ENCODE data around the gene NCBP1. TPM values are rescaled to one million over a fixed set of nuclear protein-coding genes. Genes with fewer than 3 reads are reported as not detected.

The NCBP1 gene
- polyA plus RNA-seq, 3 donors: 45.9 to 50.6 (median 46.3) TPM

DNA sequence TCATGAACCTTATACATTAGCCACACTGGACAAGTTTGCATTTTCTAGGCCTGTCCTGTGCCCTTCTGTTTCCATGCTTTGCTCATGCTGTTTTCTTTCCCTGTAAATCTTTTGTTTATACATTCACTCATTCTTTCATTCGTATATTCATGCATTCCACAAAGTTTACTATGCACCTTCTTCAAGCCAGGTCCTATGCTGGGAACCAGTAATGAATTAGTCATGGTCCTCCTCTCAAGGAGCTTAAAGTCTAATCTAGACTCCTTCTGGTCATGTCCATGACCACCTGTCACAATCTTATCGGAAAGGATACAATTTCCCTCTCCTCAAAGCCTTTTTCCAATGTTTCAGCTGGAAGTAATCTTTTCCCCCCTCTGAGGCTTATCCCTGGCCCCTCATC, 72.6 kb downstream of the NCBP1 start:
- no peak for DNase-seq (ENCODE audit: low read depth in 3 of 3, low spot score in 2 of 3)

GRCh38 chr9:97710356-97711222, 77.0 kb downstream of the NCBP1 start:
- peak; percentile 47 to 56 (median 52) for DNase-seq (ENCODE audit: low read depth in 3 of 3, low spot score in 2 of 3)

DNA sequence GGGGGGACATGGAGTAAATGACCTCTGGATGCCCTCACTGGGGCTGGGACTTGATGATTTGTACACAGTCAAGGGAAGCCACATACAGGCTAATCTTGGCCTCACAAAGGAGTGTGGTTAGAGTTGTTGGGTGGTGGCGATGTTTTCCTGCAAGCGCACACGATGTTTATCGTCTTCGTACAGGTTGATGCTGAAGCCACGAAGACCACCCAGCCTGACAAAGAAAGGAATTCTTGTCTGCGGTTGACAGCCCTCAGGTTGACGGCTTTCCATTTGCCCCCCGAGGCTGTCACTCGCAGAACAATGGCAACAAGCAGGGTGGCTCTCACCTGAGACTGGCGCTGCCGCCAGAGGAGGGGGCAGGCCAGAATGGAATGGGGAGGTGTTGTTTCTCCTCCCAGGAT, 77.6 kb downstream of the NCBP1 start:
- DNase-seq (ENCODE audit: low read depth in 3 of 3, low spot score in 2 of 3): no peak

DNA sequence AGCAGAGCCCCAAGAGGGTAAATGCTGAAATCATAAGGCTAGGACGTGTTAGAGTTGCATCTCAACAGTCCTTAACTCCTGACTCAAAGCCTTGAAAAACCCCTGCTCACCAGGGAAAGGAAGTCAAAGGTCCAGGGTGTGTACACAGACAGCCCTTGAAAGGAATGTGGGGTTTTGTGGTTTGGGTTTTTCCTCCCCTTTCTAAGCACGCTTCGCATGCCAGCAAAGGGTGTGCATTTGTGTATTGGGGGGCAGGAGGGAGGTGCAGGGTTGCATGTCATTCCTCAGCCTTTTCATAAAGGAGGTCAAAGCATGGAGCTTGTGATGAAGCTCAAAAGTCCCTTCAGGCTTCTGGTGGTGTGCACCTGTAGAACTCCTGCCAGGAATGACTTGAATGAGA, 80.8 kb downstream of the NCBP1 start:
- DNase-seq (ENCODE audit: low read depth in 3 of 3, low spot score in 2 of 3): no peak

DNA sequence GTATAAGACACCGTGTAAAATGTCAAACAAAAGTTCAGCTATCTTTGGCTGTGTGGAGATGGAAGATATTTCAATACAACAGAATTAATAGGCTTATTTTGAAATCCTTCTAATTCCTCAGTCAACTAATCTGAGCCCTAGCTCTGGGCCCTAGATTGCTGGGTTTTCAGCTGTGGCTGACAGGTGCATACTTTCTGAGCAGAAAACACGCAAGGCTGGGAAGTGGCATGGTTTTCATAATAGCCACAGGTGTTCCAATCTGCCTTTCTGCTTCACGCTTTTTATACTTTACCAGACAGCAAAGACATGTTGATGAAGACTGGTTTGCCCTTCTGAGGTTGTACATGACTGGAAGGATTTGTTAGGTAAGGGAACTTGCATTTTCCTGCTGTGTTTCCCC, 84.2 kb downstream of the NCBP1 start:
- no peak for DNase-seq (ENCODE audit: low read depth in 3 of 3, low spot score in 2 of 3)

- DNase-seq (ENCODE audit: low read depth in 3 of 3, low spot score in 2 of 3): no peak
Measured at GRCh38 chr9:97721396-97721795, 87.8 kb downstream of the NCBP1 start.

- no peak for DNase-seq (ENCODE audit: low read depth in 3 of 3, low spot score in 2 of 3)
Measured at GRCh38 chr9:97722331-97722730, 88.7 kb downstream of the NCBP1 start.

Other genes with a start within 250 kb of the NCBP1 start
- gene TDRD7, start 221.7 kb upstream of the NCBP1 start, polyA plus RNA-seq (ENCODE audit: insufficient read length in 3 of 3): 1 to 10 TPM; 7.6 to 9.1 (median 8.7) TPM
- gene TMOD1, start 132.2 kb upstream of the NCBP1 start, polyA plus RNA-seq (ENCODE audit: insufficient read length in 3 of 3): 1 to 10 TPM; 2.0 to 3.0 (median 2.1) TPM
- 10 to 100 TPM; 29.0 to 33.1 (median 29.8) TPM for gene TSTD2, start 453 bp upstream of the NCBP1 start, polyA plus RNA-seq (ENCODE audit: insufficient read length in 3 of 3)
- 10 to 100 TPM; 35.0 to 39.2 (median 38.7) TPM for gene XPA, start 63.5 kb downstream of the NCBP1 start, polyA plus RNA-seq (ENCODE audit: insufficient read length in 3 of 3)
- under 1 TPM in 1 of 3 donors, not detected in 2; 0.04 TPM for gene FOXE1, start 219.4 kb downstream of the NCBP1 start, polyA plus RNA-seq (ENCODE audit: insufficient read length in 3 of 3)

Data from right renal cortex interstitium (tissue), 3 donors.